GM23338 (cell line): ENCODE results near the gene RASSF7. TPM values are rescaled to one million over a fixed set of nuclear protein-coding genes. Genes with fewer than 3 reads are reported as not detected.

Experiments
- ATAC-seq: fragments of 200-7000 bp; cut with Tn5 transposase; 3 replicates; pipeline ENCODE4 v1.9.1; 2020
- DNase-seq: peaks from one replicate; pipeline ENCODE4 v3.0.0-alpha.2; 2015; ENCODE audit warnings: low spot score
- H2AFZ ChIP-seq: fragments of 200-600 bp; sonication (generic); 2 replicates; pipeline ENCODE4 v1.8.0; 2016; ENCODE audit warnings: antibody characterized with exemption, mild to moderate bottlenecking, moderate library complexity
- H3F3A ChIP-seq: fragments of 200-600 bp; sonication (generic); replicated peaks from 2 replicates; pipeline ENCODE4 v1.8.0; 2017; ENCODE audit warnings: antibody characterized with exemption, mixed run types, low read depth
- H3K27ac ChIP-seq: fragments of 200-600 bp; sonication (generic); 2 replicates; pipeline ENCODE4 v1.6.1; 2016; ENCODE audit warnings: low read depth
- H3K27me3 ChIP-seq: fragments of 200-600 bp; sonication (generic); 2 replicates; pipeline ENCODE4 v1.8.0; 2016; ENCODE audit warnings: mild to moderate bottlenecking, mixed run types, moderate library complexity; ENCODE audit not compliant: insufficient read depth
- H3K36me3 ChIP-seq: fragments of 200-600 bp; sonication (generic); 2 replicates; pipeline ENCODE4 v1.8.0; 2016; ENCODE audit warnings: mild to moderate bottlenecking; ENCODE audit not compliant: insufficient read depth
- H3K4me1 ChIP-seq: fragments of 200-600 bp; sonication (generic); 2 replicates; pipeline ENCODE4 v1.8.0; 2016; ENCODE audit warnings: mild to moderate bottlenecking, moderate library complexity; ENCODE audit not compliant: insufficient read depth
- H3K4me2 ChIP-seq: fragments of 200-600 bp; sonication (generic); 2 replicates; pipeline ENCODE4 v1.7.1; 2017; ENCODE audit warnings: mixed run types
- H3K4me3 ChIP-seq: fragments of 200-600 bp; sonication (generic); 2 replicates; pipeline ENCODE4 v1.6.1; 2016; ENCODE audit warnings: mixed run types
- H3K79me2 ChIP-seq: fragments of 200-600 bp; sonication (generic); replicated peaks from 2 replicates; pipeline ENCODE4 v1.8.0; 2017; ENCODE audit warnings: mild to moderate bottlenecking; ENCODE audit not compliant: insufficient read depth
- H3K9me2 ChIP-seq: fragments of 200-600 bp; sonication (generic); 2 replicates; pipeline ENCODE4 v1.8.0; 2017; ENCODE audit not compliant: insufficient read depth
- H4K20me1 ChIP-seq: fragments of 200-600 bp; sonication (generic); replicated peaks from 2 replicates; pipeline ENCODE4 v1.8.0; 2017; ENCODE audit warnings: mild to moderate bottlenecking; ENCODE audit not compliant: insufficient read depth
- H3K27ac Mint-ChIP-seq: 2 replicates; pipeline ENCODE4 v1.8.0; 2020; ENCODE audit warnings: inconsistent platforms, mild to moderate bottlenecking, moderate library complexity, mixed read lengths
- H3K27me3 Mint-ChIP-seq: 3 replicates; pipeline ENCODE4 v1.8.0; 2022; ENCODE audit warnings: low read depth, mild to moderate bottlenecking, moderate library complexity, mixed read lengths, inconsistent platforms; ENCODE audit not compliant: insufficient read depth, poor library complexity
- H3K36me3 Mint-ChIP-seq: 3 replicates; pipeline ENCODE4 v1.8.0; 2021; ENCODE audit warnings: low read depth, mild to moderate bottlenecking, inconsistent platforms, moderate library complexity, mixed read lengths
- H3K4me1 Mint-ChIP-seq: 3 replicates; pipeline ENCODE4 v1.8.0; 2020; ENCODE audit warnings: mild to moderate bottlenecking, inconsistent platforms, mixed read lengths
- H3K4me3 Mint-ChIP-seq: 3 replicates; pipeline ENCODE4 v1.8.0; 2021; ENCODE audit warnings: moderate library complexity, mild to moderate bottlenecking, inconsistent platforms, mixed read lengths
- H3K9me3 Mint-ChIP-seq: 3 replicates; pipeline ENCODE4 v1.8.0; 2020; ENCODE audit warnings: moderate library complexity, mild to moderate bottlenecking, inconsistent platforms, mixed read lengths
- EZH2 ChIP-seq: fragments of 200-600 bp; sonication (generic); IDR thresholded peaks from one replicate; pipeline ENCODE4 v1.8.0; 2017; ENCODE audit warnings: antibody characterized with exemption, mild to moderate bottlenecking, low read depth; ENCODE audit not compliant: unreplicated experiment
- EZH2phosphoT487 ChIP-seq: fragments of 200-600 bp; sonication (generic); IDR thresholded peaks from one replicate; pipeline ENCODE4 v1.8.1; 2018; ENCODE audit warnings: antibody characterized with exemption; ENCODE audit not compliant: unreplicated experiment
- JUNB ChIP-seq: IDR thresholded peaks from one replicate; pipeline ENCODE4 v1.6.1; 2016; ENCODE audit warnings: antibody characterized with exemption; ENCODE audit not compliant: unreplicated experiment
- NANOG ChIP-seq: IDR thresholded peaks from 2 replicates; pipeline ENCODE4 v1.6.1; 2016; ENCODE audit warnings: antibody characterized with exemption, borderline replicate concordance
- POLR2AphosphoS5 ChIP-seq: IDR thresholded peaks from 2 replicates; pipeline ENCODE4 v1.6.1; 2016; ENCODE audit warnings: antibody characterized with exemption, low read depth
- STAT1 ChIP-seq: IDR thresholded peaks from one replicate; pipeline ENCODE4 v1.6.1; 2016; ENCODE audit warnings: antibody characterized with exemption; ENCODE audit not compliant: unreplicated experiment
- ZNF114 ChIP-seq: fragments of 250-450 bp; sonication (Bioruptor Pico); IDR thresholded peaks from 2 replicates; pipeline ENCODE4 v1.5.0; 2020; ENCODE audit warnings: mild to moderate bottlenecking, moderate library complexity
- ZNF331 ChIP-seq: fragments of 250-450 bp; sonication (Bioruptor Pico); IDR thresholded peaks from 2 replicates; pipeline ENCODE4 v1.5.0; 2020; ENCODE audit warnings: low read depth, mild to moderate bottlenecking, moderate library complexity
- polyA plus RNA-seq: library from polyadenylated mRNA; unstranded; fragments of >200 nt; fragmentation: Nextera tagmentation; extraction: Ambion mirVana; gene quantifications from 2 replicates; pipeline ENCODE4 v1.2.1, GENCODE V29; 2016
- total RNA-seq: library from RNA; depleted of rRNA; stranded (reverse); fragments of >200 nt; shearing (Covaris generic); gene quantifications from 2 replicates; pipeline ENCODE4 v1.2.3, GENCODE V29; 2014
- TF ChIP-seq, protein P1 (sequence below), 2 experiments: fragments of 200-600 bp in 1 of 2; sonication (generic) in 1 of 2; conservative IDR thresholded peaks; 2 replicates each; pipeline versions ENCODE4 v1.5.1 to v1.6.1; 2016 to 2017; ENCODE audit warnings: antibody characterized with exemption in 2 of 2, low read depth in 2 of 2, mild to moderate bottlenecking in 2 of 2, moderate library complexity in 1 of 2
- TF ChIP-seq, protein P2 (sequence below): fragments of 250-450 bp; sonication (Bioruptor Pico); IDR thresholded peaks from 2 replicates; pipeline ENCODE4 v1.5.0; 2020; ENCODE audit warnings: mild to moderate bottlenecking, moderate library complexity

RASSF7 gene
- total and polyA plus RNA-seq, 2 experiments from 2014 or later = 39.6 to 64.8 TPM

DNA sequence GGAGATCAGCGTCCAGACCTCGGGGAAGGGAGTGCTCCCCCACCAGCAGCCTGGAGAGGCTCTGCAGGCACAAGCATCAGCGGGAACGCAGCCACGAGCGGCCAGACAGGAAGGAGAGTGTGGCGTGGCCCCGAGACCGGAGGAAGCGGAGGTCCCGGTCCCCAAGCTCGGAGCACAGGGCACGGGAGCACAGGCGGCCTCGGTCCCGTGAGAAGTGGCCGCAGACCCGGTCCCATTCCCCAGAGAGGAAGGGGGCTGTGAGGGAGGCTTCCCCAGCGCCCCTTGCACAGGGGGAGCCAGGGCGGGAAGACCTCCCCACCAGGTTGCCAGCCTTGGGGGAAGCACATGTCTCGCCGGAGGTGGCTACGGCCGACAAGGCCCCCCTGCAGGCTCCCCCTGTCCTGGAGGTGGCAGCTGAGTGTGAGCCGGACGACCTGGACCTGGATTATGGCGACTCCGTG is 48.1 kb downstream of the RASSF7 start:
- Histone ChIP-seq H3K27ac (no peak overlapping the region), H3F3A (peaks cover 33% of the 10 kb centered on the region), H3K79me2 (0 out of 2 replicates have a peak, but pooled peaks cover 4% of the 10 kb centered on the region), H3K36me3 (peaks cover 14% of the 10 kb centered on the region; the same call in 1 of the 2 replicates), H3K4me2 (no peak overlapping the region), H3K4me1 (no peaks in the 10 kb centered on the region), H2AFZ (no peak overlapping the region), H3K9me2 (no peaks in the 10 kb centered on the region), H3K27me3 (no peaks in the 10 kb centered on the region), H3K4me3 (no peak overlapping the region), H4K20me1 (peaks cover 13% of the 10 kb centered on the region; the same call in 1 of the 2 replicates)
- Mint-ChIP-seq H3K9me3 (no peaks in the 10 kb centered on the region), H3K4me3 (no peak overlapping the region), H3K4me1 (peaks cover 5% of the 10 kb centered on the region), H3K36me3 (peaks cover 54% of the 10 kb centered on the region), H3K27me3 (peaks cover 13% of the 10 kb centered on the region), H3K27ac (no peak overlapping the region)
- no peak for DNase-seq
- TF ChIP-seq ZNF114 (CRISPR knock-in tag) (no peak), EZH2 (no peak), NANOG (no peak), ZNF331 (CRISPR knock-in tag) (no peak), EZH2phosphoT487 (no peak), JUNB (no peak), STAT1 (no peak), POLR2AphosphoS5 (no peak)
- TF ChIP-seq, protein P1, sequence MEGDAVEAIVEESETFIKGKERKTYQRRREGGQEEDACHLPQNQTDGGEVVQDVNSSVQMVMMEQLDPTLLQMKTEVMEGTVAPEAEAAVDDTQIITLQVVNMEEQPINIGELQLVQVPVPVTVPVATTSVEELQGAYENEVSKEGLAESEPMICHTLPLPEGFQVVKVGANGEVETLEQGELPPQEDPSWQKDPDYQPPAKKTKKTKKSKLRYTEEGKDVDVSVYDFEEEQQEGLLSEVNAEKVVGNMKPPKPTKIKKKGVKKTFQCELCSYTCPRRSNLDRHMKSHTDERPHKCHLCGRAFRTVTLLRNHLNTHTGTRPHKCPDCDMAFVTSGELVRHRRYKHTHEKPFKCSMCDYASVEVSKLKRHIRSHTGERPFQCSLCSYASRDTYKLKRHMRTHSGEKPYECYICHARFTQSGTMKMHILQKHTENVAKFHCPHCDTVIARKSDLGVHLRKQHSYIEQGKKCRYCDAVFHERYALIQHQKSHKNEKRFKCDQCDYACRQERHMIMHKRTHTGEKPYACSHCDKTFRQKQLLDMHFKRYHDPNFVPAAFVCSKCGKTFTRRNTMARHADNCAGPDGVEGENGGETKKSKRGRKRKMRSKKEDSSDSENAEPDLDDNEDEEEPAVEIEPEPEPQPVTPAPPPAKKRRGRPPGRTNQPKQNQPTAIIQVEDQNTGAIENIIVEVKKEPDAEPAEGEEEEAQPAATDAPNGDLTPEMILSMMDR (conservative IDR thresholded peaks at IDR 0.05; ENCODE audit: low read depth in 2 of 2) = no peak
- TF ChIP-seq, protein P2, sequence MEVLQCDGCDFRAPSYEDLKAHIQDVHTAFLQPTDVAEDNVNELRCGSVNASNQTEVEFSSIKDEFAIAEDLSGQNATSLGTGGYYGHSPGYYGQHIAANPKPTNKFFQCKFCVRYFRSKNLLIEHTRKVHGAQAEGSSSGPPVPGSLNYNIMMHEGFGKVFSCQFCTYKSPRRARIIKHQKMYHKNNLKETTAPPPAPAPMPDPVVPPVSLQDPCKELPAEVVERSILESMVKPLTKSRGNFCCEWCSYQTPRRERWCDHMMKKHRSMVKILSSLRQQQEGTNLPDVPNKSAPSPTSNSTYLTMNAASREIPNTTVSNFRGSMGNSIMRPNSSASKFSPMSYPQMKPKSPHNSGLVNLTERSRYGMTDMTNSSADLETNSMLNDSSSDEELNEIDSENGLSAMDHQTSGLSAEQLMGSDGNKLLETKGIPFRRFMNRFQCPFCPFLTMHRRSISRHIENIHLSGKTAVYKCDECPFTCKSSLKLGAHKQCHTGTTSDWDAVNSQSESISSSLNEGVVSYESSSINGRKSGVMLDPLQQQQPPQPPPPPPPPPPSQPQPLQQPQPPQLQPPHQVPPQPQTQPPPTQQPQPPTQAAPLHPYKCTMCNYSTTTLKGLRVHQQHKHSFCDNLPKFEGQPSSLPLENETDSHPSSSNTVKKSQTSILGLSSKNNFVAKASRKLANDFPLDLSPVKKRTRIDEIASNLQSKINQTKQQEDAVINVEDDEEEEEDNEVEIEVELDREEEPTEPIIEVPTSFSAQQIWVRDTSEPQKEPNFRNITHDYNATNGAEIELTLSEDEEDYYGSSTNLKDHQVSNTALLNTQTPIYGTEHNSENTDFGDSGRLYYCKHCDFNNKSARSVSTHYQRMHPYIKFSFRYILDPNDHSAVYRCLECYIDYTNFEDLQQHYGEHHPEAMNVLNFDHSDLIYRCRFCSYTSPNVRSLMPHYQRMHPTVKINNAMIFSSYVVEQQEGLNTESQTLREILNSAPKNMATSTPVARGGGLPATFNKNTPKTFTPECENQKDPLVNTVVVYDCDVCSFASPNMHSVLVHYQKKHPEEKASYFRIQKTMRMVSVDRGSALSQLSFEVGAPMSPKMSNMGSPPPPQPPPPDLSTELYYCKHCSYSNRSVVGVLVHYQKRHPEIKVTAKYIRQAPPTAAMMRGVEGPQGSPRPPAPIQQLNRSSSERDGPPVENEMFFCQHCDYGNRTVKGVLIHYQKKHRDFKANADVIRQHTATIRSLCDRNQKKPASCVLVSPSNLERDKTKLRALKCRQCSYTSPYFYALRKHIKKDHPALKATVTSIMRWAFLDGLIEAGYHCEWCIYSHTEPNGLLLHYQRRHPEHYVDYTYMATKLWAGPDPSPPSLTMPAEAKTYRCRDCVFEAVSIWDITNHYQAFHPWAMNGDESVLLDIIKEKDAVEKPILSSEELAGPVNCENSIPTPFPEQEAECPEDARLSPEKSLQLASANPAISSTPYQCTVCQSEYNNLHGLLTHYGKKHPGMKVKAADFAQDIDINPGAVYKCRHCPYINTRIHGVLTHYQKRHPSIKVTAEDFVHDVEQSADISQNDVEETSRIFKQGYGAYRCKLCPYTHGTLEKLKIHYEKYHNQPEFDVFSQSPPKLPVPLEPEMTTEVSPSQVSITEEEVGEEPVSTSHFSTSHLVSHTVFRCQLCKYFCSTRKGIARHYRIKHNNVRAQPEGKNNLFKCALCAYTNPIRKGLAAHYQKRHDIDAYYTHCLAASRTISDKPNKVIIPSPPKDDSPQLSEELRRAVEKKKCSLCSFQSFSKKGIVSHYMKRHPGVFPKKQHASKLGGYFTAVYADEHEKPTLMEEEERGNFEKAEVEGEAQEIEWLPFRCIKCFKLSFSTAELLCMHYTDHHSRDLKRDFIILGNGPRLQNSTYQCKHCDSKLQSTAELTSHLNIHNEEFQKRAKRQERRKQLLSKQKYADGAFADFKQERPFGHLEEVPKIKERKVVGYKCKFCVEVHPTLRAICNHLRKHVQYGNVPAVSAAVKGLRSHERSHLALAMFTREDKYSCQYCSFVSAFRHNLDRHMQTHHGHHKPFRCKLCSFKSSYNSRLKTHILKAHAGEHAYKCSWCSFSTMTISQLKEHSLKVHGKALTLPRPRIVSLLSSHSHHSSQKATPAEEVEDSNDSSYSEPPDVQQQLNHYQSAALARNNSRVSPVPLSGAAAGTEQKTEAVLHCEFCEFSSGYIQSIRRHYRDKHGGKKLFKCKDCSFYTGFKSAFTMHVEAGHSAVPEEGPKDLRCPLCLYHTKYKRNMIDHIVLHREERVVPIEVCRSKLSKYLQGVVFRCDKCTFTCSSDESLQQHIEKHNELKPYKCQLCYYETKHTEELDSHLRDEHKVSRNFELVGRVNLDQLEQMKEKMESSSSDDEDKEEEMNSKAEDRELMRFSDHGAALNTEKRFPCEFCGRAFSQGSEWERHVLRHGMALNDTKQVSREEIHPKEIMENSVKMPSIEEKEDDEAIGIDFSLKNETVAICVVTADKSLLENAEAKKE (CRISPR knock-in tag) = no peak
- ATAC-seq = no peak
